Measurements from ENCODE around the gene MKNK2. TPM values are rescaled to one million over a fixed set of nuclear protein-coding genes. Genes with fewer than 3 reads are reported as not detected.

The MKNK2 gene
- total and polyA plus RNA-seq, 2 of the 13 experiments (the other 11 are each of a cell fraction or from before 2014, with no cell fraction given), result 44.9 to 112 TPM

GRCh38 chr19:2049741-2050348 is 1.2 kb downstream of the MKNK2 start (continued):
- TF ChIP-seq FOXA3 (CRISPR knock-in tag; IDR thresholded peaks at IDR 0.05) (peak; percentile 39; the same call in 1 of the 2 replicates), PATZ1 (CRISPR knock-in tag; IDR thresholded peaks at IDR 0.05) (peak; percentile 93), ERF (CRISPR knock-in tag; IDR thresholded peaks at IDR 0.05) (peak; percentile 17; the same call in 1 of the 2 replicates), ZMYM4 (CRISPR knock-in tag; IDR thresholded peaks at IDR 0.05) (0 out of 2 replicates have a peak, but pooled peaks have one; percentile 24), TERF1 (CRISPR knock-in tag; IDR thresholded peaks at IDR 0.05) (no peak), NFKBIZ (CRISPR knock-in tag; IDR thresholded peaks at IDR 0.05) (0 out of 2 replicates have a peak, but pooled peaks have one; percentile 17), RELA (CRISPR knock-in tag; IDR thresholded peaks at IDR 0.05) (no peak), ZBTB39 (CRISPR knock-in tag; IDR thresholded peaks at IDR 0.05) (0 out of 2 replicates have a peak, but pooled peaks have one; percentile 10), CENPX (CRISPR knock-in tag; IDR thresholded peaks at IDR 0.05) (no peak), KLF16 (CRISPR knock-in tag; IDR thresholded peaks at IDR 0.05) (peak in 1 of 2 experiments; percentile 71; a peak in 1 of 4 replicates), ETV5 (CRISPR knock-in tag; IDR thresholded peaks at IDR 0.05; ENCODE audit: borderline replicate concordance) (peak; percentile 17; the same call in 1 of the 2 replicates), KLF12 (CRISPR knock-in tag; IDR thresholded peaks at IDR 0.05; ENCODE audit: borderline replicate concordance) (no peak), CBX2 (IDR thresholded peaks at IDR 0.05; ENCODE audit: low read depth, low read length) (no peak), CBX2 (CRISPR knock-in tag; IDR thresholded peaks at IDR 0.05; ENCODE audit: low read depth) (no peak), RXRA (CRISPR knock-in tag; IDR thresholded peaks at IDR 0.05) (peak; percentile 43; the same call in 1 of the 2 replicates), FOXK1 (CRISPR knock-in tag; IDR thresholded peaks at IDR 0.05; ENCODE audit: borderline replicate concordance, low read depth) (no peak), TBL1XR1 (IDR thresholded peaks at IDR 0.05; ENCODE audit: borderline replicate concordance, low read length, partially characterized antibody) (no peak), MXD3 (CRISPR knock-in tag; IDR thresholded peaks at IDR 0.05) (no peak), FOXC1 (CRISPR knock-in tag; IDR thresholded peaks at IDR 0.05; ENCODE audit: borderline replicate concordance) (0 out of 2 replicates have a peak, but pooled peaks have one; percentile 65), ARID4A (CRISPR knock-in tag; IDR thresholded peaks at IDR 0.05; ENCODE audit: borderline replicate concordance) (peak; percentile 79)

All from HepG2 (cell line).